ENCODE data around the gene MYO5B. TPM values are rescaled to one million over a fixed set of nuclear protein-coding genes. Genes with fewer than 3 reads are reported as not detected.

The MYO5B gene
- total and polyA plus RNA-seq, 2 experiments from 2014 or later, result 20.3 to 41.9 TPM

- TF ChIP-seq EZH2 (IDR thresholded peaks at IDR 0.05; ENCODE audit: borderline replicate concordance) (no peak), EZH2phosphoT487 (IDR thresholded peaks at IDR 0.05; ENCODE audit: low read depth, severe bottlenecking, unreplicated experiment) (no peak)
- TF ChIP-seq, protein P1, sequence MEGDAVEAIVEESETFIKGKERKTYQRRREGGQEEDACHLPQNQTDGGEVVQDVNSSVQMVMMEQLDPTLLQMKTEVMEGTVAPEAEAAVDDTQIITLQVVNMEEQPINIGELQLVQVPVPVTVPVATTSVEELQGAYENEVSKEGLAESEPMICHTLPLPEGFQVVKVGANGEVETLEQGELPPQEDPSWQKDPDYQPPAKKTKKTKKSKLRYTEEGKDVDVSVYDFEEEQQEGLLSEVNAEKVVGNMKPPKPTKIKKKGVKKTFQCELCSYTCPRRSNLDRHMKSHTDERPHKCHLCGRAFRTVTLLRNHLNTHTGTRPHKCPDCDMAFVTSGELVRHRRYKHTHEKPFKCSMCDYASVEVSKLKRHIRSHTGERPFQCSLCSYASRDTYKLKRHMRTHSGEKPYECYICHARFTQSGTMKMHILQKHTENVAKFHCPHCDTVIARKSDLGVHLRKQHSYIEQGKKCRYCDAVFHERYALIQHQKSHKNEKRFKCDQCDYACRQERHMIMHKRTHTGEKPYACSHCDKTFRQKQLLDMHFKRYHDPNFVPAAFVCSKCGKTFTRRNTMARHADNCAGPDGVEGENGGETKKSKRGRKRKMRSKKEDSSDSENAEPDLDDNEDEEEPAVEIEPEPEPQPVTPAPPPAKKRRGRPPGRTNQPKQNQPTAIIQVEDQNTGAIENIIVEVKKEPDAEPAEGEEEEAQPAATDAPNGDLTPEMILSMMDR (IDR thresholded peaks at IDR 0.05; ENCODE audit: poor library complexity), result no peak
- Histone ChIP-seq H3K27ac (peak overlapping the region; percentile 69), H3K4me2 (no peak overlapping the region), H3K79me2 (peaks cover 48% of the 10 kb centered on the region), H3K4me1 (ENCODE audit: insufficient read depth) (peaks cover 4% of the 10 kb centered on the region), H4K20me1 (ENCODE audit: insufficient read depth, poor library complexity, severe bottlenecking) (no peaks in the 10 kb centered on the region), H3K9me2 (replicated peaks; ENCODE audit: insufficient read depth) (no peaks in the 10 kb centered on the region), H3K27me3 (no peaks in the 10 kb centered on the region), H3K36me3 (replicated peaks; ENCODE audit: insufficient read depth, low read depth) (no peaks in the 10 kb centered on the region), H3K9me3 (ENCODE audit: low read depth) (no peaks in the 10 kb centered on the region), H3K4me3 (no peak overlapping the region), H2AFZ (no peak overlapping the region)
- WGBS (ENCODE audit: low lambda C conversion rate, missing lambda C conversion rate), result 62% methylated on average over 2 of the region's 2 CpGs
- peak; percentile 46 for DNase-seq (ENCODE audit: low spot score)
These were observed 113.9 kb downstream of the MYO5B start for GRCh38 chr18:50080932-50081560.

DNA sequence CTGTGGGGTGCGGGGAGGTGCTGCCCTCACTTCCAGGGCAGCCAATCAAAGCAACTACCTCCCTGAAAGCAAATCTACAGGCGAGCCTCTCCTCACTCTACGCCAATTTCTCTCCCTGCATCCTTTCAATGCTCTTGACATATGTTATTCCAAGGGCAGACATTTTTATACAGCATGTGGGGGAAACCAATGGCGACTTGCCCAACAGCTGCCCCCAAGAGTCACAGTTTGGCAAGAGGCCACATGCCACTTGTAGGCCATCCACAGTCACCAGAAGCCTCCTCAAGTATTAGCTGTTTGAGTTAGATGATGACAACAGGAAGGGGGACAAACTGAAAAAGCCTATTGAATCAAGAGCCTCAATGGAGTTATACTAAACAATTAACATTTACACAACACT, 114.6 kb downstream of the MYO5B start:
- Histone ChIP-seq H3K4me3 (no peak overlapping the region), H3K9me2 (replicated peaks; ENCODE audit: insufficient read depth) (no peaks in the 10 kb centered on the region), H2AFZ (no peak overlapping the region), H3K9me3 (ENCODE audit: low read depth) (no peaks in the 10 kb centered on the region), H3K36me3 (replicated peaks; ENCODE audit: insufficient read depth, low read depth) (no peaks in the 10 kb centered on the region), H3K4me1 (ENCODE audit: insufficient read depth) (peaks cover 11% of the 10 kb centered on the region), H3K79me2 (peaks cover 51% of the 10 kb centered on the region), H3K27ac (peak overlapping the region; percentile 69), H3K27me3 (no peaks in the 10 kb centered on the region), H4K20me1 (ENCODE audit: insufficient read depth, poor library complexity, severe bottlenecking) (no peaks in the 10 kb centered on the region), H3K4me2 (no peak overlapping the region)
- WGBS (ENCODE audit: low lambda C conversion rate, missing lambda C conversion rate), result 83% methylated on average over 4 of the region's 4 CpGs
- TF ChIP-seq EZH2 (IDR thresholded peaks at IDR 0.05; ENCODE audit: borderline replicate concordance) (no peak), EZH2phosphoT487 (IDR thresholded peaks at IDR 0.05; ENCODE audit: low read depth, severe bottlenecking, unreplicated experiment) (no peak)
- TF ChIP-seq, protein P1 (IDR thresholded peaks at IDR 0.05; ENCODE audit: poor library complexity), result no peak
- DNase-seq (ENCODE audit: low spot score), result no peak

DNA sequence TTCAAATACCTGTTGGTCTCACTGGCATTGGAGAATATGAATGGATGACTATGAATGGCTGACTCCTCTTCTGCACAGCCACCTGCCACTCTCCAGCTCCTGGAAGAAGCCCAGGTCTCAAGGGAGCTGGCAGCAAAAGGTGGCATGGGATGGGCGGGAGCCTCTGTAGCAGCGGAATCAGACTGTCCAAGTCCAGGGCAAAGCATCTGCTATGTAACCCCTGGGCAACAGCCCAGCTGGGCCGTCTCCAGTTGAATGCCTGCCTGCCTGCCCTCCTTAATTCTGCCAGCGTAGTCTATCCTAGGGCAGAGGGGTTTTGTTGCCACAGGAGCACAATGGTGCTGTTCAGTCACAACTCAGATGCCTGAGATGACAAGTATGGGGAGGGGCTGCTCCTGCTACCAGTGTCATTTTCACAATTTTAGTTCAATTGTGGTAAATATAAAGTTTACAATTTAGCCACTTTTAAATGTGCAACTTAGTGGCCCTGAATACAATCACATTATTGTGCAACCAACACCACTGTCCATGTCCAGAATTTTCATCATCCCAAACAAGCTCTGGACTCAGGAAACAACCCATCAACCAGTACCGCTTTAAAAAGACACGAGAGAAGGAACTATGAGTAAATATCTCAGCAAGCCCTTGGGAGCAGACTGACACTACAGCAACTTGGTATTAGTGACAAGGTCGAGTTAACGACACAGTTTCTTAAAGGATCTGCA, 115.2 kb downstream of the MYO5B start:
- no peaks in the 10 kb centered on the region for H4K20me1 ChIP-seq (ENCODE audit: insufficient read depth, poor library complexity, severe bottlenecking)
- H3K36me3 ChIP-seq (replicated peaks; ENCODE audit: insufficient read depth, low read depth), result no peaks in the 10 kb centered on the region
- H3K27me3 ChIP-seq, result no peaks in the 10 kb centered on the region
- no peak for DNase-seq (ENCODE audit: low spot score)
- H2AFZ ChIP-seq, result no peak overlapping the region
- no peaks in the 10 kb centered on the region for H3K9me3 ChIP-seq (ENCODE audit: low read depth)
- H3K9me2 ChIP-seq (replicated peaks; ENCODE audit: insufficient read depth), result no peaks in the 10 kb centered on the region
- peaks cover 55% of the 10 kb centered on the region for H3K79me2 ChIP-seq
- no peak overlapping the region for H3K27ac ChIP-seq
- H3K4me1 ChIP-seq (ENCODE audit: insufficient read depth), result peaks cover 12% of the 10 kb centered on the region
- TF ChIP-seq EZH2phosphoT487 (IDR thresholded peaks at IDR 0.05; ENCODE audit: low read depth, severe bottlenecking, unreplicated experiment), result no peak
- TF ChIP-seq, protein P1 (IDR thresholded peaks at IDR 0.05; ENCODE audit: poor library complexity), result no peak
- TF ChIP-seq EZH2 (IDR thresholded peaks at IDR 0.05; ENCODE audit: borderline replicate concordance), result no peak
- 86% methylated on average over 8 of the region's 8 CpGs for WGBS (ENCODE audit: low lambda C conversion rate, missing lambda C conversion rate)
- no peak overlapping the region for H3K4me3 ChIP-seq
- H3K4me2 ChIP-seq, result no peak overlapping the region

All from hepatocyte (in vitro differentiated cells).